CD4-positive, alpha-beta T cell treated with Interleukin-4 for 1 hour (primary cell): ENCODE results near the gene TNS1.

Experiments
- DNase-seq, 2 donors: peaks; one replicate each; pipeline ENCODE4 v3.0.0-alpha.2; 2020 to 2022

The TNS1 gene

GRCh38 chr2:217844696-217845095 is 158.1 kb downstream of the TNS1 start:
- no peak for DNase-seq

- DNase-seq = no peak
Measured at GRCh38 chr2:217843324-217843723, 159.5 kb downstream of the TNS1 start.

- no peak for DNase-seq
Measured at GRCh38 chr2:217842017-217842416, 160.8 kb downstream of the TNS1 start.

- DNase-seq = no peak
Measured at GRCh38 chr2:217840522-217840921, 162.3 kb downstream of the TNS1 start.

- DNase-seq = no peak
Measured at GRCh38 chr2:217839750-217840107, 163.1 kb downstream of the TNS1 start.

GRCh38 chr2:217839073-217839749 is 163.6 kb downstream of the TNS1 start:
- DNase-seq = no peak

GRCh38 chr2:217838409-217838831 is 164.4 kb downstream of the TNS1 start:
- no peak for DNase-seq

GRCh38 chr2:217837530-217837929 is 165.3 kb downstream of the TNS1 start:
- no peak for DNase-seq

- DNase-seq = no peak
Measured at GRCh38 chr2:217836901-217837491, 165.8 kb downstream of the TNS1 start.

GRCh38 chr2:217835931-217836891 is 166.6 kb downstream of the TNS1 start:
- DNase-seq = peak in 1 of 2 donors; percentile 14

GRCh38 chr2:217834744-217835513 is 167.9 kb downstream of the TNS1 start:
- no peak for DNase-seq

GRCh38 chr2:217834057-217834620 is 168.7 kb downstream of the TNS1 start:
- DNase-seq = no peak

- no peak for DNase-seq
Measured at GRCh38 chr2:217833439-217833838, 169.4 kb downstream of the TNS1 start.

- no peak for DNase-seq
Measured at GRCh38 chr2:217832987-217833386, 169.8 kb downstream of the TNS1 start.

- DNase-seq = no peak
Measured at GRCh38 chr2:217832115-217832514, 170.7 kb downstream of the TNS1 start.

- DNase-seq = no peak
Measured at GRCh38 chr2:217831306-217831705, 171.5 kb downstream of the TNS1 start.

- DNase-seq = no peak
Measured at GRCh38 chr2:217830807-217831206, 172.0 kb downstream of the TNS1 start.

- no peak for DNase-seq
Measured at GRCh38 chr2:217830061-217830460, 172.7 kb downstream of the TNS1 start.

- no peak for DNase-seq
Measured at GRCh38 chr2:217829420-217829819, 173.4 kb downstream of the TNS1 start.

GRCh38 chr2:217828336-217828735 is 174.5 kb downstream of the TNS1 start:
- DNase-seq = no peak

GRCh38 chr2:217827430-217828201 is 175.2 kb downstream of the TNS1 start:
- DNase-seq = no peak

- DNase-seq = no peak
Measured at GRCh38 chr2:217826991-217827390, 175.8 kb downstream of the TNS1 start.
